ENCODE results near the gene DNAJB4.
"Not testable (repeated sequence)": the region's sequence is repeated elsewhere in the genome, so short reads cannot be mapped to it uniquely, and the experiment has no call there.

DNAJB4 gene

DNA sequence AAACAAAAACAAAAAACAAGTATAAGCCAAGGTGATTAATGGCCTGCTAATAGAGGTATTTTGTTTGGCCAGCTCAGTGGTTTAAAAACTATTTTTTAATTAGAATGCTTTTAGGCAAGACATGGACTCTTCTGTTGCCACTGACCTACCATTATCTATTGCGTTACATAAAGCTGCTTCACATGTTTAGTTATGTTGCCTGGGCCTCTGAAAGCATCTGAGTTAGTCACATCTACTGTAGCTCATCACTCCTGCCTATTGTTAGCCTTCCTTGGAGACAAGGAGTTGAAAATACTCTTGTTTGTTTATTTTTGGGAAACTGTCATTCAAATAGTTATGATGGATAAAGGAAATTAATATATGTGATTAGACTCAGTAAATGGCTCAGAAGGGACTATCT is 14.3 kb downstream of the DNAJB4 start:
- Histone ChIP-seq H2AFZ (ENCODE audit: low read depth) (no peak overlapping the region), H3K9ac (no peak overlapping the region), H3K4me3 (IDR thresholded peaks at IDR 0.05; ENCODE audit: insufficient read depth, low read depth, low read length) (no peak overlapping the region), H3K4me2 (no peak overlapping the region), H3K27me3 (ENCODE audit: insufficient read depth, low read depth) (no peaks in the 10 kb centered on the region), H4K20me1 (ENCODE audit: insufficient read depth) (no peaks in the 10 kb centered on the region), H3K4me1 (ENCODE audit: low read depth, poor library complexity, severe bottlenecking) (no peaks in the 10 kb centered on the region), H3K27ac (no peak overlapping the region), H3K36me3 (ENCODE audit: insufficient read depth) (no peaks in the 10 kb centered on the region), H3K79me2 (ENCODE audit: insufficient read depth, low read depth) (0 out of 2 replicates have a peak, but pooled peaks cover 3% of the 10 kb centered on the region)
- TF ChIP-seq CTCF (conservative IDR thresholded peaks at IDR 0.05; ENCODE audit: low read depth, low read length), result no peak

DNA sequence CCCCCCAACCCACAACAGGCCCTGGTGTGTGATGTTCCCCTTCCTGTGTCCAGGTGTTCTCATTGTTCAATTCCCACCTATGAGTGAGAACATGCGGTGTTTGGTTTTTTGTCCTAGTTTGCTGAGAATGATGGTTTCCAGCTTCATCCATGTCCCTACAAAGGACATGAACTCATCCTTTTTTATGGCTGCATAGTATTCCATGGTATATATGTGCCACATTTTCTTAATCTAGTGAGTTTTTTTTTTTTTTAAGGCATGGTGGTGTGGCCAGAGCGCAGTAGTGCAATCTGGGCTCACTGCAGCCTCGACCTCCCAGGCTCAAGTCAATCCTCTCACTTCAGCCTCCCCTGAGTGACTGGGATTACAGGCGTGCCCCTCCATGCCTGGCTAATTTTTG is 16.4 kb downstream of the DNAJB4 start:
- H3K9ac ChIP-seq; H2AFZ ChIP-seq (ENCODE audit: low read depth); H4K20me1 ChIP-seq (ENCODE audit: insufficient read depth); H3K36me3 ChIP-seq (ENCODE audit: insufficient read depth); H3K4me1 ChIP-seq (ENCODE audit: low read depth, poor library complexity, severe bottlenecking); H3K27me3 ChIP-seq (ENCODE audit: insufficient read depth, low read depth); H3K27ac ChIP-seq; H3K4me3 ChIP-seq (IDR thresholded peaks at IDR 0.05; ENCODE audit: insufficient read depth, low read depth, low read length); H3K79me2 ChIP-seq (ENCODE audit: insufficient read depth, low read depth); H3K4me2 ChIP-seq: not testable (repeated sequence)

GRCh38 chr1:78029793-78030192 is 25.1 kb downstream of the DNAJB4 start:
- no peak for TF ChIP-seq CTCF (conservative IDR thresholded peaks at IDR 0.05; ENCODE audit: low read depth, low read length)
- H3K79me2 ChIP-seq (ENCODE audit: insufficient read depth, low read depth), result no peaks in the 10 kb centered on the region
- H3K27me3 ChIP-seq (ENCODE audit: insufficient read depth, low read depth), result no peaks in the 10 kb centered on the region
- H3K4me1 ChIP-seq (ENCODE audit: low read depth, poor library complexity, severe bottlenecking), result no peaks in the 10 kb centered on the region
- H3K4me3 ChIP-seq (IDR thresholded peaks at IDR 0.05; ENCODE audit: insufficient read depth, low read depth, low read length), result no peak overlapping the region
- H3K27ac ChIP-seq, result no peak overlapping the region
- no peaks in the 10 kb centered on the region for H4K20me1 ChIP-seq (ENCODE audit: insufficient read depth)
- H3K9ac ChIP-seq, result no peak overlapping the region
- H3K36me3 ChIP-seq (ENCODE audit: insufficient read depth), result no peaks in the 10 kb centered on the region
- no peak overlapping the region for H2AFZ ChIP-seq (ENCODE audit: low read depth)
- no peak overlapping the region for H3K4me2 ChIP-seq

GRCh38 chr1:78032996-78033796 is 28.5 kb downstream of the DNAJB4 start:
- no peaks in the 10 kb centered on the region for H3K79me2 ChIP-seq (ENCODE audit: insufficient read depth, low read depth)
- no peak overlapping the region for H3K4me2 ChIP-seq
- no peaks in the 10 kb centered on the region for H3K27me3 ChIP-seq (ENCODE audit: insufficient read depth, low read depth)
- no peaks in the 10 kb centered on the region for H4K20me1 ChIP-seq (ENCODE audit: insufficient read depth)
- no peaks in the 10 kb centered on the region for H3K36me3 ChIP-seq (ENCODE audit: insufficient read depth)
- no peak overlapping the region for H2AFZ ChIP-seq (ENCODE audit: low read depth)
- no peaks in the 10 kb centered on the region for H3K4me1 ChIP-seq (ENCODE audit: low read depth, poor library complexity, severe bottlenecking)
- no peak for TF ChIP-seq CTCF (conservative IDR thresholded peaks at IDR 0.05; ENCODE audit: low read depth, low read length)
- no peak overlapping the region for H3K9ac ChIP-seq
- no peak overlapping the region for H3K4me3 ChIP-seq (IDR thresholded peaks at IDR 0.05; ENCODE audit: insufficient read depth, low read depth, low read length)
- H3K27ac ChIP-seq, result no peak overlapping the region

DNA sequence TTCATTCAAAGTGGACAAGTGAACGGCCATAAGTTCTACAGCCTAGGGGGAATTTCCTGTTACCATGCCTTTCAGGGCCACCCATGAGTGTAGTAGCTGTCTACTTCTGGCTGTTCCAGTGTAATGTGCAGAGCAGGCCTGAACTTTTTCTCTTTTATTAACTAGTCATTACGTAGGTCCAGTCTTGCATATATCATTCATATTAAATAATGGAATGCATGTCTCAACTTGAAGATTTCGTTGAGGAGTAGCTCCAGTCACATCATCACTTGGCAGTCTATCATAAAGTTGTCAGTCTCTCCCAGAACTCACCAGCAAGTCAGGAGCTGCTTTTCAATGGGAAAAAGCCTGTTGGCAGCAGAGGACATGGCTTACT is 29.0 kb downstream of the DNAJB4 start:
- no peak overlapping the region for H3K27ac ChIP-seq
- no peak for TF ChIP-seq CTCF (conservative IDR thresholded peaks at IDR 0.05; ENCODE audit: low read depth, low read length)
- H2AFZ ChIP-seq (ENCODE audit: low read depth), result no peak overlapping the region
- H3K4me2 ChIP-seq, result no peak overlapping the region
- H3K27me3 ChIP-seq (ENCODE audit: insufficient read depth, low read depth), result no peaks in the 10 kb centered on the region
- H3K4me3 ChIP-seq (IDR thresholded peaks at IDR 0.05; ENCODE audit: insufficient read depth, low read depth, low read length), result no peak overlapping the region
- no peaks in the 10 kb centered on the region for H3K4me1 ChIP-seq (ENCODE audit: low read depth, poor library complexity, severe bottlenecking)
- no peaks in the 10 kb centered on the region for H3K36me3 ChIP-seq (ENCODE audit: insufficient read depth)
- no peak overlapping the region for H3K9ac ChIP-seq
- no peaks in the 10 kb centered on the region for H3K79me2 ChIP-seq (ENCODE audit: insufficient read depth, low read depth)
- no peaks in the 10 kb centered on the region for H4K20me1 ChIP-seq (ENCODE audit: insufficient read depth)

Data from KMS-11 (cell line).